Measurements from ENCODE around the gene KRTAP5-10. TPM values are rescaled to one million over a fixed set of nuclear protein-coding genes. Genes with fewer than 3 reads are reported as not detected.

KRTAP5-10 gene
- not detected in 2 replicates for total RNA-seq

GRCh38 chr11:71565263-71565662 lies at the start of gene KRTAP5-10:
KRTAP5-10 (plus strand) TSS chr11:71565563; CDS start chr11:71565588, 25 bp downstream.

GRCh38 chr11:71526796-71527575 lies 38.4 kb upstream of the KRTAP5-10 start, which contains the start of gene KRTAP5-7:
KRTAP5-7 (plus strand) TSS chr11:71527267; CDS start chr11:71527301, 34 bp downstream.

GRCh38 chr11:71537977-71538665 lies 27.2 kb upstream of the KRTAP5-10 start, which contains the start of gene KRTAP5-8:
KRTAP5-8 (plus strand) TSS chr11:71538025; CDS start chr11:71538056, 31 bp downstream.

GRCh38 chr11:71548120-71548519 lies 17.2 kb upstream of the KRTAP5-10 start, which contains the start of gene KRTAP5-9:
KRTAP5-9 (plus strand) TSS chr11:71548420; CDS start chr11:71548658, 238 bp downstream.

GRCh38 chr11:71582309-71582895 lies 17.0 kb downstream of the KRTAP5-10 start, which contains the start of gene KRTAP5-11:
KRTAP5-11 (minus strand) TSS chr11:71582875; CDS start chr11:71582837, 38 bp downstream.

Small RNAs within 50 kb of the gene (small RNA-seq; reads per million reads assigned to genes)
- gene AP000867.1 (not detected), gene KRTAP5-14P (not detected)

Other genes starting within 250 kb of the KRTAP5-10 start
- 55.3 and 74.2 TPM in 2 replicates for gene DHCR7, start 117.2 kb upstream of the KRTAP5-10 start, total RNA-seq
- 63.1 and 78.5 TPM in 2 replicates for gene NADSYN1, start 112.4 kb upstream of the KRTAP5-10 start, total RNA-seq
- 0.61 and 0.65 TPM in 2 replicates for gene KRTAP5-7, start 38.3 kb upstream of the KRTAP5-10 start, total RNA-seq
- not detected in 2 replicates for gene KRTAP5-8, start 27.5 kb upstream of the KRTAP5-10 start, total RNA-seq
- gene KRTAP5-9, start 17.1 kb upstream of the KRTAP5-10 start, total RNA-seq = 0.16 TPM in 1 of 2 replicates, not detected in the other
- not detected in 2 replicates for gene KRTAP5-11, start 17.3 kb downstream of the KRTAP5-10 start, total RNA-seq